HCT116 (cell line): ENCODE data around the gene NHERF2. TPM values are rescaled to one million over a fixed set of nuclear protein-coding genes. Genes with fewer than 3 reads are reported as not detected.

Experiments used
- ATAC-seq: fragments of 200-7000 bp; cut with Tn5 transposase; 2 replicates; pipeline ENCODE4 v1.9.1; 2020; ENCODE audit warnings: mild to moderate bottlenecking, moderate library complexity
- BruUV-seq: library from RNA; stranded (reverse); fragments of 400-500 nt; replicated peaks from 2 replicates; lab custom pipeline; 2021; lab: Mats Ljungman, UMichigan
- CTCF ChIA-PET: fragments of 300-600 bp; sonication (Branson Sonifier 250); formaldehyde crosslinking; loops from one replicate; lab custom pipeline; 2021; ENCODE audit warnings: antibody characterized with exemption; lab: Charles Lee
- POLR2A ChIA-PET: fragments of 300-600, 350-600 bp; sonication (Branson Sonifier 250); formaldehyde crosslinking; loops from one replicate; lab custom pipeline; 2021; ENCODE audit warnings: antibody characterized with exemption; lab: Charles Lee
- RAD21 ChIA-PET, 2 experiments: fragments of 300-600 bp; sonication (Branson Sonifier 250); formaldehyde crosslinking; loops; one replicate each; lab custom pipeline; 2023; ENCODE audit warnings: low total read pairs in 2 of 2; ENCODE audit not compliant: uncharacterized antibody in 2 of 2, unreplicated experiment in 2 of 2, low non-redundant PET in 1 of 2; lab: Charles Lee
- DNase-seq: peaks from one replicate; pipeline ENCODE4 v3.0.0-alpha.2; 2010; ENCODE audit warnings: low read depth, low spot score
- H2AFZ ChIP-seq: fragments of 200-600 bp; shearing (Covaris generic), sonication (generic); 2 replicates; pipeline ENCODE4 v1.6.1; 2017; ENCODE audit warnings: low read depth, mixed run types, mixed read lengths, antibody characterized with exemption, low read length; ENCODE audit not compliant: poor library complexity, severe bottlenecking
- H3K27ac ChIP-seq: 2 replicates; pipeline ENCODE4 v1.5.1; 2012; ENCODE audit warnings: low read depth, low read length
- H3K27me3 ChIP-seq: fragments of 200-600 bp; sonication (generic); 2 replicates; pipeline ENCODE4 v1.6.1; 2016; ENCODE audit warnings: mixed run types, low read length, mixed read lengths; ENCODE audit not compliant: insufficient read depth
- H3K36me3 ChIP-seq, 2 experiments: fragments of 200-500 bp in 1 of 2; fragments of 200-600 bp in 1 of 2; sonication (Bioruptor generic) in 1 of 2; sonication (generic) in 1 of 2; 2 replicates each; pipeline versions ENCODE4 v1.5.1 to v1.6.1; 2014 to 2016; ENCODE audit warnings: low read length in 2 of 2, inconsistent platforms in 1 of 2, mixed read lengths in 1 of 2, mixed run types in 1 of 2; ENCODE audit not compliant: insufficient read depth in 2 of 2, control insufficient read depth in 1 of 2
- H3K4me1 ChIP-seq, 2 experiments: fragments of 200-600 bp in 1 of 2; sonication (generic) in 1 of 2; 2 replicates each; pipeline versions ENCODE4 v1.5.1 to v1.6.1; 2012 to 2017; ENCODE audit warnings: low read length in 2 of 2, inconsistent platforms in 1 of 2, mild to moderate bottlenecking in 1 of 2, mixed read lengths in 1 of 2, mixed run types in 1 of 2, moderate library complexity in 1 of 2; ENCODE audit not compliant: insufficient read depth in 2 of 2, control insufficient read depth in 1 of 2
- H3K4me2 ChIP-seq: fragments of 200-600 bp; sonication (generic); 2 replicates; pipeline ENCODE4 v1.6.1; 2017; ENCODE audit warnings: mixed run types, low read length, mixed read lengths
- H3K4me3 ChIP-seq, 2 experiments: fragments of 200-600 bp in 1 of 2; sonication (generic) in 1 of 2; replicated peaks in 1 of 2; 2 replicates each; pipeline ENCODE4 v1.5.1; 2011 to 2016; ENCODE audit warnings: low read length in 2 of 2, control low read depth in 1 of 2, low read depth in 1 of 2, mild to moderate bottlenecking in 1 of 2, mixed read lengths in 1 of 2, mixed run types in 1 of 2
- H3K79me2 ChIP-seq: fragments of 200-600 bp; sonication (generic); 2 replicates; pipeline ENCODE4 v1.6.1; 2017; ENCODE audit warnings: mild to moderate bottlenecking, mixed run types, low read length, moderate library complexity, mixed read lengths; ENCODE audit not compliant: insufficient read depth
- H3K9ac ChIP-seq: fragments of 200-600 bp; sonication (generic); 2 replicates; pipeline ENCODE4 v1.6.1; 2016; ENCODE audit warnings: low read length, mixed read lengths
- H3K9me2 ChIP-seq: fragments of 200-600 bp; sonication (generic), shearing (Covaris generic); 2 replicates; pipeline ENCODE4 v1.6.1; 2017; ENCODE audit warnings: mixed run types, mild to moderate bottlenecking, moderate library complexity; ENCODE audit not compliant: insufficient read depth
- H3K9me3 ChIP-seq, 2 experiments: fragments of 200-500 bp in 1 of 2; fragments of 200-600 bp in 1 of 2; sonication (Bioruptor generic) in 1 of 2; sonication (generic) in 1 of 2; 2 replicates each; pipeline ENCODE4 v1.6.1; 2014 to 2017; ENCODE audit warnings: low read length in 2 of 2, mixed read lengths in 2 of 2, inconsistent platforms in 1 of 2, low read depth in 1 of 2, mild to moderate bottlenecking in 1 of 2, mixed run types in 1 of 2, moderate library complexity in 1 of 2; ENCODE audit not compliant: control insufficient read depth in 1 of 2, insufficient read depth in 1 of 2
- H4K20me1 ChIP-seq: fragments of 200-600 bp; sonication (generic), shearing (Covaris generic); 2 replicates; pipeline ENCODE4 v1.6.1; 2017; ENCODE audit warnings: mixed run types, mild to moderate bottlenecking, moderate library complexity; ENCODE audit not compliant: insufficient read depth
- EGR1 ChIP-seq: IDR thresholded peaks from 2 replicates; pipeline ENCODE4 v1.6.1; 2012; ENCODE audit warnings: low read depth
- FOSL1 ChIP-seq: IDR thresholded peaks from 2 replicates; pipeline ENCODE4 v1.6.1; 2012; ENCODE audit warnings: low read depth
- POLR2A ChIP-seq: IDR thresholded peaks from 2 replicates; pipeline ENCODE4 v1.7.0; 2011; ENCODE audit warnings: borderline replicate concordance; ENCODE audit not compliant: insufficient read depth, insufficient read length; ENCODE audit errors: extremely low read depth
- intact Hi-C: fragments of 100-400 bp; cut with micrococcal nuclease; formaldehyde crosslinking; loops from 2 replicates; pipeline ENCODE4 v1.10.0; 2022
- total RNA-seq: library from RNA; stranded (reverse); gene quantifications from one replicate; pipeline ENCODE4 v1.2.1, GENCODE V29; 2021; ENCODE audit not compliant: unreplicated experiment
- TF ChIP-seq, protein P1 (sequence below), 3 experiments: fragments of 200-600 bp in 1 of 3; sonication (generic) in 1 of 3; IDR thresholded peaks in 2 of 3; conservative IDR thresholded peaks in 1 of 3; 2 replicates each; pipeline ENCODE4 v1.5.1; 2012 to 2017; ENCODE audit warnings: low read depth in 2 of 3, low read length in 2 of 3, antibody characterized with exemption in 1 of 3, borderline replicate concordance in 1 of 3, control low read depth in 1 of 3, mild to moderate bottlenecking in 1 of 3, mixed read lengths in 1 of 3, mixed run types in 1 of 3, moderate library complexity in 1 of 3; ENCODE audit not compliant: insufficient read depth in 1 of 3
- TF ChIP-seq, protein P2 (sequence below): IDR thresholded peaks from 2 replicates; pipeline ENCODE4 v1.6.1; 2011; ENCODE audit warnings: mild to moderate bottlenecking, low read length, moderate library complexity; ENCODE audit not compliant: insufficient replicate concordance; ENCODE audit errors: extremely low read depth
- TF ChIP-seq, protein P3 (sequence below): IDR thresholded peaks from 2 replicates; pipeline ENCODE4 v1.6.1; 2012

The NHERF2 gene
- total RNA-seq, 1 experiment from 2014 or later = 58.4 TPM

DNA sequence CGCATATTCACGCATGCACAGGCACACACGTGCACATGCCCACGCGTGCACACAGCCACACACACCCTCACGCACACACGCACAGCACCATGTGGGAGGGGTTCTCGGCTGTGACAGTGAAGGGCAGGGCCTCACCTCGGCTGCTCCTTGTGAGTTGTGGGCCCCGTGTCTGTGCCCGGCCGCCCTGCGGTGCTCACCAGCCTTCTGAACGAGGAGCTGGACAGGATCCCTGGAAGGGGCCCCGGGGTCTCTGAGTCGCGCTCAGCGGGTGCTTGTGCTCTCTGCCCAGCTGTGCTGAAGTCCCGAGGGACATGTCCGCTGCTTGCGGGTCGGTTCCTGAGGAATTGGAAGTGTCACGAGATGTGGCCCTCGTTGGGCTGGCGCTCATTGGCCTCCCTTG is 37.2 kb downstream of the NHERF2 start:
- H3K27me3 ChIP-seq = no peaks in the 10 kb centered on the region
- POLR2A ChIA-PET = no interaction called here
- ATAC-seq (no peak), DNase-seq (no peak)
- no peaks in the 10 kb centered on the region for H3K4me1 ChIP-seq
- no TSS peak for BruUV-seq
- TF ChIP-seq, protein P1, sequence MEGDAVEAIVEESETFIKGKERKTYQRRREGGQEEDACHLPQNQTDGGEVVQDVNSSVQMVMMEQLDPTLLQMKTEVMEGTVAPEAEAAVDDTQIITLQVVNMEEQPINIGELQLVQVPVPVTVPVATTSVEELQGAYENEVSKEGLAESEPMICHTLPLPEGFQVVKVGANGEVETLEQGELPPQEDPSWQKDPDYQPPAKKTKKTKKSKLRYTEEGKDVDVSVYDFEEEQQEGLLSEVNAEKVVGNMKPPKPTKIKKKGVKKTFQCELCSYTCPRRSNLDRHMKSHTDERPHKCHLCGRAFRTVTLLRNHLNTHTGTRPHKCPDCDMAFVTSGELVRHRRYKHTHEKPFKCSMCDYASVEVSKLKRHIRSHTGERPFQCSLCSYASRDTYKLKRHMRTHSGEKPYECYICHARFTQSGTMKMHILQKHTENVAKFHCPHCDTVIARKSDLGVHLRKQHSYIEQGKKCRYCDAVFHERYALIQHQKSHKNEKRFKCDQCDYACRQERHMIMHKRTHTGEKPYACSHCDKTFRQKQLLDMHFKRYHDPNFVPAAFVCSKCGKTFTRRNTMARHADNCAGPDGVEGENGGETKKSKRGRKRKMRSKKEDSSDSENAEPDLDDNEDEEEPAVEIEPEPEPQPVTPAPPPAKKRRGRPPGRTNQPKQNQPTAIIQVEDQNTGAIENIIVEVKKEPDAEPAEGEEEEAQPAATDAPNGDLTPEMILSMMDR (IDR thresholded peaks at IDR 0.05 in 2 of 3, conservative IDR thresholded peaks at IDR 0.05 in 1 of 3; ENCODE audit: borderline replicate concordance in 1 of 3, insufficient read depth in 1 of 3, low read depth in 2 of 3, low read length in 2 of 3) = no peak
- TF ChIP-seq EGR1 (no peak), FOSL1 (no peak), POLR2A (no peak)
- TF ChIP-seq, protein P2, sequence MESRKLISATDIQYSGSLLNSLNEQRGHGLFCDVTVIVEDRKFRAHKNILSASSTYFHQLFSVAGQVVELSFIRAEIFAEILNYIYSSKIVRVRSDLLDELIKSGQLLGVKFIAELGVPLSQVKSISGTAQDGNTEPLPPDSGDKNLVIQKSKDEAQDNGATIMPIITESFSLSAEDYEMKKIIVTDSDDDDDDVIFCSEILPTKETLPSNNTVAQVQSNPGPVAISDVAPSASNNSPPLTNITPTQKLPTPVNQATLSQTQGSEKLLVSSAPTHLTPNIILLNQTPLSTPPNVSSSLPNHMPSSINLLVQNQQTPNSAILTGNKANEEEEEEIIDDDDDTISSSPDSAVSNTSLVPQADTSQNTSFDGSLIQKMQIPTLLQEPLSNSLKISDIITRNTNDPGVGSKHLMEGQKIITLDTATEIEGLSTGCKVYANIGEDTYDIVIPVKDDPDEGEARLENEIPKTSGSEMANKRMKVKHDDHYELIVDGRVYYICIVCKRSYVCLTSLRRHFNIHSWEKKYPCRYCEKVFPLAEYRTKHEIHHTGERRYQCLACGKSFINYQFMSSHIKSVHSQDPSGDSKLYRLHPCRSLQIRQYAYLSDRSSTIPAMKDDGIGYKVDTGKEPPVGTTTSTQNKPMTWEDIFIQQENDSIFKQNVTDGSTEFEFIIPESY = no peak
- TF ChIP-seq, protein P3, sequence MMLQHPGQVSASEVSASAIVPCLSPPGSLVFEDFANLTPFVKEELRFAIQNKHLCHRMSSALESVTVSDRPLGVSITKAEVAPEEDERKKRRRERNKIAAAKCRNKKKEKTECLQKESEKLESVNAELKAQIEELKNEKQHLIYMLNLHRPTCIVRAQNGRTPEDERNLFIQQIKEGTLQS = no peak
- no peaks in the 10 kb centered on the region for H3K9me3 ChIP-seq
- no peaks in the 10 kb centered on the region for H3K79me2 ChIP-seq
- no peaks in the 10 kb centered on the region for H4K20me1 ChIP-seq
- no peak overlapping the region for H3K4me2 ChIP-seq
- RAD21 ChIA-PET = no interaction called here
- H3K4me3 ChIP-seq = no peak overlapping the region
- H3K9me2 ChIP-seq = no peaks in the 10 kb centered on the region
- H3K9ac ChIP-seq = no peak overlapping the region
- no peak overlapping the region for H3K27ac ChIP-seq
- intact Hi-C loops = no loop called here
- CTCF ChIA-PET = no interaction called here
- no peak overlapping the region for H2AFZ ChIP-seq
- peaks cover 4 to 7% of the 10 kb centered on the region in 2 experiments; a peak in 3 of 4 replicates for H3K36me3 ChIP-seq
